ENCODE results near the gene RSAD1.
"Not testable (repeated sequence)": the region's sequence is repeated elsewhere in the genome, so short reads cannot be mapped to it uniquely, and the experiment has no call there.

RSAD1 gene

GRCh38 chr17:50473901-50474300, 4.8 kb upstream of the RSAD1 start:
- no peak for DNase-seq

- DNase-seq = no peak
These were observed 4.1 kb upstream of the RSAD1 start for GRCh38 chr17:50474523-50474922.

- DNase-seq = no peak
These were observed 3.3 kb upstream of the RSAD1 start for GRCh38 chr17:50475362-50475761.

GRCh38 chr17:50475775-50476544, 2.7 kb upstream of the RSAD1 start:
- DNase-seq = not testable (repeated sequence)

GRCh38 chr17:50476545-50477315, 1.9 kb upstream of the RSAD1 start:
- DNase-seq = no peak

- DNase-seq = no peak
These were observed 684 bp upstream of the RSAD1 start for GRCh38 chr17:50477976-50478375.

- peak; percentile 76 for DNase-seq
These were observed 972 bp downstream of the RSAD1 start for GRCh38 chr17:50479522-50480141.

- DNase-seq = no peak
These were observed 1.6 kb downstream of the RSAD1 start for GRCh38 chr17:50480142-50480764.

- DNase-seq = peak; percentile 84
These were observed 2.3 kb downstream of the RSAD1 start for GRCh38 chr17:50480854-50481490.

- no peak for DNase-seq
These were observed 3.0 kb downstream of the RSAD1 start for GRCh38 chr17:50481648-50482047.

GRCh38 chr17:50482110-50482509, 3.5 kb downstream of the RSAD1 start:
- DNase-seq = no peak

GRCh38 chr17:50482516-50482915, 3.9 kb downstream of the RSAD1 start:
- DNase-seq = peak; percentile 92

- DNase-seq = no peak
These were observed 4.6 kb downstream of the RSAD1 start for GRCh38 chr17:50483266-50483665.

- no peak for DNase-seq
These were observed 5.9 kb downstream of the RSAD1 start for GRCh38 chr17:50484386-50485155.

- DNase-seq = no peak
These were observed 8.8 kb downstream of the RSAD1 start for GRCh38 chr17:50487213-50488096.

- DNase-seq = no peak
These were observed 10.2 kb downstream of the RSAD1 start for GRCh38 chr17:50488880-50489279.

GRCh38 chr17:50491505-50491904, 12.8 kb downstream of the RSAD1 start:
- peak; percentile 43 for DNase-seq

- DNase-seq = no peak
These were observed 13.6 kb downstream of the RSAD1 start for GRCh38 chr17:50492214-50492613.

GRCh38 chr17:50493744-50494143, 15.1 kb downstream of the RSAD1 start:
- DNase-seq = no peak

GRCh38 chr17:50495217-50495823, 16.7 kb downstream of the RSAD1 start:
- no peak for DNase-seq

- no peak for DNase-seq
These were observed 17.3 kb downstream of the RSAD1 start for GRCh38 chr17:50495918-50496317.
